Activated effector memory CD4-positive, alpha-beta T cell treated with Interleukin-2 at 50 U/mL for 16 hours (primary cell): ENCODE measurements around the gene SHFL.

ENCODE experiments used
- DNase-seq: peaks from one replicate; pipeline ENCODE4 v3.0.0-alpha.2; 2020

SHFL gene

DNA sequence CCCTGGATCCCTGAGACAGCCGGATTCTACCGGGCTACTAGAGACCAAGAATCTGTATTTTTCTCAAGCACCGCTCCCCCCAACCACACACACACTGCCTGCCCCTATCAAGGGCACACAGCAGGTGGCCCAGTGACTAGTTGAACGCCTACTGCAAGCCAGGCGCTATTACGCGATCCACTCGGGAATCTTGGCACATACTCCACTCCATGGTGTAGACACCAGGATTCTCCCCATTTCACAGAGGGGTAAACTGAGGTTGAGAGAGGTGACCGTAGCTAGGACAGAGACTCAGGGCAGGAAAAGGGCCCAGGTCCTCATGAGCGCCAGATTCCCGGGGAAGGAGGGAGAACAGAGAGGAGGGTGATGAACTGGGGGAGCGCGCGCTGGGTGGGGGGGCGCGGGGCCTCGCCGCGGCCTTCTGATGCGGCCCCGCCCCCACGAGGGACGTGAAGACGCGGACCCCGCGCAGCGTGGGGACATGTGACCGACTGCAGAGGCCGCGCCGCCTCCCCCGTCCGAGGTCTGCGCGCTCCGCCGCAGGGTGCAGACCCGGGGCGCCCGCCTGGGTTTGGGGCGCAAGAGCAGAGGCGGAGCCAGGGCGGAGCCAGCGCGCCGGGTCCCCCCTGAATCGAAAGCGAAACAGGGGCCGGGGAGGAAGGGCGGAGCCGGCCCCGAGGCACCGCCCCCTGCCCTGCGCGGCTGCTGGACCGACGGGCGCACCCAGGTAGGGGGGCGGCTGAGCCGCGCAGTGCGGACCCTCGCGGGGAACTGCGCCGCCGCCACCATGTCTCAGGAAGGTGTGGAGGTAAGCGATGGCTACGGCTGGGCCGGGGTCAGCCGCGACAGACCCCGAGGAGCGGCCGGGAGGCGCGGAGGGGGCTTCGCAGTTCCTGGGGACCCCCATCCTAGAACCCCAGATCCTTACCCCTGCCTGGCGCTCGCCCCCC lies at the start of gene SHFL:
Gene SHFL, plus strand, starts transcription at position 677 of the 950 bp plus-strand sequence. Its CDS starts 111 bp downstream, at position 788.
- DNase-seq: peak; percentile 78

DNA sequence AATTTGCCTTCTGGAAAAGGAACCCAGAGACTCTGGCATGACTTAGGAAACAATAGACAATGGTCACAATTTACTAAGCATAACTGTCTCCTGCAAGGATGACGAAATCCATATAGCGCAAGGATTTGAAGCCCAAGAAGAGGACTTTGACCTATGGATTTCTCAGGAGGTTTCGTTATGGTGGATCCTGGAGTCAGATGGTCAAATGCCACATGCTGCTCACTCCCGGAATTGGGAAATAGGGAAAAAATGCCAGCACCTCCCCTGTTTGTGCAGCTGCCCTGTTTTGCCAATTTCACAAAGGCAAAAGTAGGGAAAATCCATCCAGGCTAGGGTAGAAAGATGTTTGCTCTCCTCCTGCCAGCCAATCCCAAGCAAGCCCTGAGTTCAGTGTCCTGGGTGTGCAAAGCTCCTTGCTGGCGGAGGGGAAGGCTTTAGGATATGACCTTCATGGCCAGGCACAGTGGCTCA lies 49.5 kb upstream of the SHFL start:
- DNase-seq: no peak

DNA sequence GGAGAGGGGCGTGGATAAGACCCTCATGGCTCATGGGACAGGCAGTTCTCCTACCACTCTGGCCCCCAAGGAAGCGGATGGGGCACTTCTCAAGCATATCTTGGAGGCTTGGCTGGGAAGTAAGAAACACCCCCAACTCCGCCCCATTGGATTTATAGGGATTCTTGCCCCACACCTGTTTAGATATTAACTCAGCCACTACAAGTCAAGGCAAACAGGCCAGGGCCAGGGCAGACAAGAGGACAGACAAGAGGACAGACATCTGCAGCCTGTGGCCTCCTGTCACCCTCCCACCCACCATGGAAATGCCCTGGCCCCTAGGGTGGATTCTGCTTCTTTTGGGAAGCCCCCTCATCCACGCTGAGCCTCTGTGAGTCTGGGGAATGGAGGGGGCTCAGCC lies 48.8 kb upstream of the SHFL start:
- no peak for DNase-seq

DNA sequence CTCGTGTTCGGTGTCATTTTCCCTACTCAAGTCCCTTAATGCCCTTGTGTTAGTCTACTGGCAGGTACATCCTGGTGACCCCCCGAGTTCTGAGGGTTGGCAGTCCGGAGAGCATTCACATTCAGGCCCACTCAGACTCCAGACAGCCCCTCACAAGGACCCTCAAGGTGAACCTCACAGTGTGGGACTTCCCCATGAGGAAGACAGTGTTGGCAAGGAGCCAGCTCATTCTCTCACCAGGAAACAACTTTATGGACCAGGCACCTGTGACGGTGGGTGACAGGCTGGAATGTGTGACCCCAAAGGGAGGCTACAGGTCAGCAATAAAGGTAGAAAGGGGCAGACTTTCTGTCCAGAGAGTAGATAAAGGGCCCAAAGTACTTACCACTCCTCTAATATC lies 48.3 kb upstream of the SHFL start:
- no peak for DNase-seq

DNA sequence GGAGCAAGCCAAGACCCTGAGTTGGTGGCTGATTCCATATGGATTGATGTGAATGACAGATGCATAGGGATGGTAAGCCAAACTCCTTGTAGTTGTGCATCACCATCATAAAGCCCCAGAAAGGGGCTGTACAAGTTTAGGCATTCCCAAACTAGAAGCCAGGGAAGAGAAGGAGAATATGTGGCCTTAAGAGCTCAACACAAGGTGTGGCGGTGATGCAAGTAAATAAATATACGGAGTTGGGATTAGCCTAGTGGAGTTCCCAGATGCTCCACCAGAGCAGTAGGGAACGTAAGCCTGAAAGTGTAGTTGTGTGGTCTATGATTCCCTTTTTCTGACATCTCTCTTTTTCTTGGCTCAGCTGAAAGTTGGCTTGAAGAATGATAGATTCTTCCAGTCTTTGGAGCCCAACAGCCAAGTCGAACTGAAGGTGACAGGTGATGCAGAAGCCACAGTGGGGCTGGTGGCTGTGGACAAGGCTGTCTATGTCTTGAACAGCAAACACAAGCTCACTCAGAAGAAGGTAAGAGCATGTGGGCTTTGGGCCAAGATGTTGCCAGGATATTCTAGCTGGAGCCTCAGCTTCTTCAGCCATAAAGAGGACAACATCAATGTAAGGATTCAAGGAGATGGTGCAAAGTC lies 42.7 kb upstream of the SHFL start:
- DNase-seq: no peak

DNA sequence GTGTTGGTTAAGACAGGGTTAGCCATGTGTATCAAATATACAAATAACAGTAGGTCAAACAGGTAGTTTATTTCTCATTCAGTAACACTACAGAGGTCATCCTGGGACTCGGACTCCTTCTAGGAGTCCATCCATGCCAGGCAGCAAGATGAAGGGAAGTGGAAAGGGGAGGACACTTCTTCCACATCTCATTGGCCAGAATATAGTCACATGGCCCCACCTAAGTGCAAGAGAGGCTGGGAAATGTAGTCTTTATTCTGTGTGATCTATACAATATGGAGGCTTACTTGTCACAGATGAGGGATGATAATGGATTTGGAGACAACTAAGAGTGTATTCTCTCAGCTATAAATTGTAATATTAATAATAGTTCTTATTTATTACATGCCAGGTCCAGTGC lies 41.7 kb upstream of the SHFL start:
- no peak for DNase-seq

DNA sequence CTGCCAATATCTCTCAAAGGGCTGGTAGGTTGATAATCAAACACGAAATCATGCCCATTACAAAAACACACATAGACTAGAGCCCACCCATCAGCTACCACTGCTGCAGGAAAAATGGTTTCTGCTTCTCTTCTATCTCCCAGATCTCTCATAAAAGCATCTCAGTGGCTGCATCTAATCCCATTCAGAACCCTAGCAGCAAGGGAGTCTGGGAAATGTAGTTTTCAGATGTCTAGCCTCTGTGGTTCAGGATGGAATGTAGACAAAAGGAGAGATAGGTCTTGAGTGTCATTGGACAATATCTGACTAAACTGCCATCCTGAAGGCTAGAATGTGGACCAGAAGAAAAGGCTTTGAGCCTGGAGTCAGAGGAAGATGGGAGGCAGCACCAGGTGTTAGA lies 40.7 kb upstream of the SHFL start:
- DNase-seq: no peak

DNA sequence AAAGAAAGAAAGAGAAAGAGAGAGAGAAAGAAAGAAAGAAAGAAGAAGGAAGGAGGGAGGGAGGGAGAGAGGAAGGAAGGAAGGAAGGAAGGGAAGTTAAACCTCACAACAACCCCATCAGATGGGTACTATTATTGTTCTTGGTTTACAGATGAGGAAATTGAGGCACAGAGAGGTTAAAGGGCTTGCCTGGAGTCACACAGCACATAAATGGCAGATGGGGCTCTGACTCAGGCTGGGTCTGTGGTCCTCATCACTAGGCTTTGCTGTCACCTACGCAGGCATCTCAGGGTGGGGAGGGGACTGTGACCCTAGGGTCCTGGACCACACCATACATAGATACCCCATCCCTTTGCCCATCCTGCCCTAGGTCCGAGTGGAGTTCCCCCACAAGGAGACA lies 36.5 kb upstream of the SHFL start:
- DNase-seq: no peak

DNA sequence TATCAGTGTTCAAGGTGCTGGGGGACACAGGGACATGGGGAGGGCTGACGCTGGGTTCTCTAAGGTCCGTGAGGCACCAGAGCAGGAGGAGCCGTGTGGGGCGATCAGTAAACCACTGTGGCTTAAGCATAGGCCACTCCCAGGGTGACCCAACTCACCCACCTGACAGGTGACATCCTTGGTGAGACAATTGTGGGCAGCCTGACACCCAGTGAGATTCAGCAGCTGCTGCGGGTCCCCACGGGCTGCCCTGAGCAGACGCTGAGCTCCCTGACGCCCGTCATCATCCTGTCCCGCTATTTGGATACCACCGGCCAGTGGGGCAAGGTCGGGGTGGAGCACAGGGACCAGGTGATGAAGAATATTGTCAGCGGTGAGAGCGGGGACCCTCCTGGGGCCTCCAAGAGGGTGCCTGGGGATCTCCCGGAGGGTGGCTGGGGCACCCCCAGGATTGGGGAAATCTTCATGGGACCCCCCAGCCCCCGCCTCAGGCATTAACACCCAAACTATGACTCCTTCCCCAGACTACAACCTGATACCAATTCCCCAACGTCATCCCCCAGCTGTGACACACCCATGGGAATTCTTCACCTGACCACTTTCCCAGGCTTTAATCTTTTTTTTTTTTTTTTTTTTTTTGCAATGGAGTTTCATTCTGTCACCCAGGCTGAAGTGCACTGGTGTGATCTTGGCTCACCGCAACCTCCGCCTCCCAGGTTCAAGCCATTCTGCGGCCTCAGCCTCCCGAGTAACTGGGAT lies 33.3 kb upstream of the SHFL start:
- DNase-seq: no peak

DNA sequence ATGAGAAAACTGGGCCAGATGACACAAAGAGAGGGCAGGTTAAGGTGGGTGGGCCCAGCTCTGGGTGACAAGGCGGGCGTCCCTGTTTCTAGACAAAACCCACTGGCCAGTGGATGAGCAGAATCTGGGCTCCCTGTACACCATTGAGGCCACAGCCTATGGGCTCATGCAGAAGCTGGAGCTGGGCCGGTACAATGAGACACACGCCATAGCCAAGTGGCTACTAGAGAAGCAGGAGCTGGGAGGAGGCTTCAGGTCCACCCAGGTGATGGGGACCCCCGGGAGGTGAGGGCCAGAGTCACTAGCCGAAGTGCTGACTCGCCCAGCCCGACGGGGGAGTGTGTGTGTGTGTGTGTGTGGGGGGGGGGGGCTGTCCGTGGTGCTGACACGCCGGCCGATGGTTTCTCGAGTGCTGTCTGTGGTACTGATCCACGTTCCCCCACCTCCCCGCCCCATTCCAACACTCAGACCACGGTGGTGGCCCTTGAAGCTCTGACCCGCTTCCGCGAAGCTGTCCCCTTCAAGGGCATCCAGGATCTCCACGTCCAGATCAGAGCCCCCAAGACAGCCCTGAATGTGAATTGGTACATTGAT lies 24.3 kb upstream of the SHFL start:
- DNase-seq: no peak

DNA sequence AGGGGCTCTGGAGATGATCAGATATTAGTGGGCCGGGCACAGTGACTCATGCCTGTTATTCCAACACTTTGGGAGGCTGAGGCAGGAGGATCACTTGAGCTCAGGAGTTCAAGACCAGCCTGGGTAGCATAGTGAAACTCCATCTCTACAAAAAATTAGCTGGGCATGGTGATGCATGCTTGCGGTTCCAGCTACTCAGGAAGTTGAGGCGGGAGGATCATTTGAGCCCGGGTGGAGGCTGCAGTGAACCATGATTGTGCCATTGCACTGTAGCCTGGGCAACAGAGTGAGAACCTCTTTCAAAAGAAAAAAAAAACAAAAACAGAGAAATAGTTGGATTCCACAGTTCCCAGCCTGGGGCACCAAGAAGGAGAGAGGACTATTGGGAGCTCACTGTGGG lies 17.9 kb upstream of the SHFL start:
- DNase-seq: no peak

DNA sequence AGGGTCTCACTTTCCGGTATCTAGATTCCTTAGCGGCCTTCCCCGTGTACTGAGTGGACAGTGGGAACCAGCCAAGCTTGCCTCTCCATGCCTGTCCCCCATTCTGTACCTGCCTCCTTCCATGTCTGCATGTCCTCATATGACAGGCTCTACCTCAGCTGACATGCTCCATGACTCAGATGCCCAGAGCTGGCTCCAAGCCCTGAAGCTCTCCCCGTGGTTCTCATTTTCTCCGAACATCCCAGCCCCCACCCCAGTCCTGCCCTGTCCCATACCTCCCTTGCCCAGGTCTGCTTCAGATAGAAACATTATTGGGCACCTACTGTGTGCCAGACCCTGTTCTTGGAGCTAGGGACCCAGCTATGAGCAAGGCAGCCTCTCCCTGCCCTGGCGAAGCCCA lies 17.1 kb upstream of the SHFL start:
- no peak for DNase-seq

DNA sequence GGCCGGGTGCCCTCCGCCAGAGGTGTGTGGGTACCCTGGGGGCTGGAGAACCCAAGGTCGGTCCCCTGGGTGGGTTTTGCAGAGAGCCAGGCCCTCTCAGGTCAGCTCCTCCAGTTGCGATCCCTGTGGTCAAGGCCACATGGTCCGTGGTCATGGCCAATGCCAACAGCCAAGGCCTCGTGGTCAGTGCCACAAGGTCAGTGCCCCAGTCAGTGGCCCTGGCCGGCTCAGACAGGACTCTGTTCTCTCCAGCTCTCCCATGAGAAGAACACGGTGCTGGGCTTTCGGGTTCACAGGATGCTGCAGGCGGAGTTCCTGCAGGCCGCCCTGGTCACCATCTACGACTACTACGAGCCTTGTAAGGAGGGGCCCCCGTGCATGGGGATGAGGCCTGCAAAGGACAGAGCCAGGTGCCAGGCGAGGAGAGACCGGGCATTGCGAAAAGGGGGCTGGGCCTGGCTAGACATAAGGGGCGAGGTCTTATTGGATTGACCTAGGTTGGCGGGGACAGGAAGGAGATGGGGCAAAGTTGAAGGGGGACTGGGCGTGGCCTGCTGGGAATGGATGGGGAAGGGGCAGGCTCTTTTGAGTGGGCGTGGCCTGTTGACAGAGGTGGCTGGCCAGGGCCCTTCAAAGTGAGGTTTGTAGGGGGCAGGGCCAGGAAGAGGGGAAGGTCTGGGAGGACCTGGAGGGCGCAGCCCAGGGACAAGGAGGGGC lies 15.2 kb upstream of the SHFL start:
- no peak for DNase-seq

DNA sequence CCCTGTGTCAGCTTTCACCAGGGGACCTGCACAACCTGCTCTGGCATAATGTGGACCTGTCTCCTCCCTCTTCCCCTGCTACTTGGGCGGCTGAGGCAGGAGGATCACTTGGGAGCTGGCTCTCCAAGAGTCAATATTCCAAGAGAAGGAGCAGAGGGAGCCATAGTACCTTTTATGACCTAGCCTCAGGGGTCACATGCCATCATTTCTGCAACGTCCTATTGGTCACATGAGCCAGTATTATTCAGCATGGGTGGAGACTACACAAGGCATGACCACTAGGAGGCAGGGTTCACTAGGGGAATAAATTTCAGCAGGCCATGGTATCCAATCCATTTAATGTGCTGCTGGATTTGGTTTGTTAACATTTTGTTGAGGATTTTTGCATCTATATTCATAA lies 12.0 kb upstream of the SHFL start:
- peak; percentile 24 for DNase-seq

DNA sequence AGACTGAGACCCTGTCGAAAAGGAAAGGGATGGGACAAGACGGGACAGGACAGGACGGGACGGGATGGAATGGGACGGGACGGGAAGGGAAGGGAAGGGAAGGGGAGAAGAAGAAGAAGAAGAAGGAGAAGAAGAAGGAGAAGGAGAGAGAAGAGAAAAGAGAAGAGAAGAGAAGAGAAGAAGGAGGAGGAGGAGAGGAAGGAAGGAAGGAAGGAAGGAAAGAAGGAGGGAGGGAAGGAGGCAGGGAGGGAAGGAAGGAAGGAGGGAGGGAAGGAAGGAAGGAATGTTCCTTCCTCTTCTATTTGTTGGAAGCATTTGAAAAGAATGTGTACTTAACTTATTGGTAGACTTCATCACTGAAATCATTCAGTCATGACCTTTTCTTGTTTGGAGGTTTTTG lies 9.6 kb upstream of the SHFL start:
- DNase-seq: no peak

DNA sequence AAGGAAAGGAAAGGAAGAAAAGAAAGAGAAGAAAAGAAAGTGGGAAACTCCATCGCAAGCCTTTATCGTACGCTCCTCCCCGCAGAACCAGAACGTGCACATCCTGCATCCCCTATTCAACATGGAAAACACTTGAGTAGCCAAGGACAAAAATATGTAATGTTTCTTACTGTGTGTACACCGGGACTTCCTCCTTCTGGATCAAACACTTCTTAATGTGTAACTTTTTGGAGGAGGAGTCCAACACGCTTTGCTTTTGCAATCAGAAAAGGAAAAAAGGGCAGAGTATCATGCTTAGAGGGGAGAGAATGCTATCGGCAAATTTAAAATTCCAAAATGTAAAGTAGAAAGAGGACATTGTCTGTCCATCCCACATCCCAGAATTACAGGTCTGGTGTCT lies 7.8 kb upstream of the SHFL start:
- no peak for DNase-seq

DNA sequence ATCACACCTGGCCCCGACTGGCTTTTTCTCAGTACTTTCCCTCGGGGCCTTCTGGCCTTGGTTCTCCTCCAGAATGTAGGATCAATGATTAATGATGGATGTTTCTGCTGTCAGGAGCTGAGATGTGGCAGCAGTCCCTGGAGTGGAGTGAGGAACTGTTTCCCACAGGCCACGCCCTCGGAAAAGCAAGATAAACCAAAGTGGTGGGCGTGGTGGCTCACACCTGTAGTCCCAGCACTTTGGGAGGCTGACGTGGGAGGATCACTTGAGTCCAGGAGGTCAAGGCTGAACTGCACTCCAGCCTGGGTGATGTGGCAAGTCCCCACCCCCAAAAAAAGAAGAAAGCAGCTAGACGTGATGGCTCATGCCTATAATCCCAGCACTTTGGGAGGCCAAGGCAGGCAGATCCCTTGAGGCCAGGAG lies 7.1 kb upstream of the SHFL start:
- no peak for DNase-seq

DNA sequence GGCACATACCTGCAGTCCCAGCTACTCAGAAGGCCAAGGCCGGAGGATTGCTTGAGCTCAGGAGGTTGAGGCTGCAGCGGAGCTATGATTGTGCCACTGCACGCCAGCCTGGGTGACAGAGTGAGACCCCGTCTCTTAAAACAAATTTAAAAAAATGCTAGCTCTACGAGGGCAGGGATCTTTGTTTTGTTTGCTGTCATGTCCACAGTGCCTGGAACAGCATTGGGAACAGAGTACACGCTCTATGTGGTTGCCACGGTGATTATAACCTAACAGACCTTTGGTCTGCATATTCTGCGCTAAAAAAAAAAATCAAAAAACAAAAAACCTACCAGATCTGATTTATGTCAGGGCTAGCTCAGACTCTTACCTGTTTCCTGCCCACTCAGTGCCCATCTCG lies 2.2 kb upstream of the SHFL start:
- DNase-seq: no peak

DNA sequence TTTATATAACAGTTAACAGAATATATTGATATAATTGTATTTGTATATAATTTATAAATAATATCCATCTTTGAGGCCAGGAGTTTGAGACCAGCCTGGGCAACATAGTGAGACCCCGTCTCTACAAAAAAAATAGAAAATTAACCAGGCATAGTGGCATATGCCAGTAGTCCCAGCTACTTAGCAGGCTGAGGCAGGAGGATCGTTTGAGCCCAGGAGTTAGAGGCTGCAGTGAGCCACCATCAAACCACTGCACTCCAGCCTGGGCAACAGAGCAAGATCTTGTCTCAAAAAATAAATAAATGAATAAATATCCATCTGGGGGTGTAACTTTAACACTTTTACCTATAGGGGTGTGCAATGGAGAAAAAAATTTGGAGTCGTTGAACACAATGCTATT lies 1.3 kb upstream of the SHFL start:
- DNase-seq: no peak

DNA sequence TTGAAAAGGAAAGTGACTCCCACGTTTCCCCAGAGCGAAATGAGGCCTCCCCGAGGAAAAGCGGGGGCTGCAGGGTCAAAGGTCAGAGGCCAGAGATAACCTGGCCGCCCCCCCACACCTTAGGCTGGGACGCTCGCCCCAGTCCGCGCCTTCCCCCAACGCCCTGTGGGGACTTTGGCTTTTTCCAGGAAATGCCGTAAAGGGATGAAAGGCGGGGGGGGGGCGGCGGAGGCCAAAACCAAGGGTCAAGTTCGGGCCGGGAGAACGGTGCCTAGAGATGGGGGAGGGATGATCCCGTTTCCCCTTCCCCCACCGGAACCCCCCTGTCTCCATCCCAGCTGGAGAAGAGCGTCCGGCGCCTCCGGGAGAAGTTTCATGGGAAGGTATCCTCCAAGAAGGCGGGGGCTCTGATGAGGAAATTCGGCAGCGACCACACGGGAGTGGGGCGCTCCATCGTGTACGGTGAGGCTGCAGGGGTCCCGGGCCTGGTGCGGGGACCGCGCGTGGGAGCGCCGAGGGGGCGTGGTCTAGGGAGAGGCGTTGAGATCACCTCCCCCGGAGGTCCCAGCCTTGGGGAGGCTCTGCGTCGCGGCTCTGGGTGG lies 575 bp downstream of the SHFL start:
- no peak for DNase-seq

DNA sequence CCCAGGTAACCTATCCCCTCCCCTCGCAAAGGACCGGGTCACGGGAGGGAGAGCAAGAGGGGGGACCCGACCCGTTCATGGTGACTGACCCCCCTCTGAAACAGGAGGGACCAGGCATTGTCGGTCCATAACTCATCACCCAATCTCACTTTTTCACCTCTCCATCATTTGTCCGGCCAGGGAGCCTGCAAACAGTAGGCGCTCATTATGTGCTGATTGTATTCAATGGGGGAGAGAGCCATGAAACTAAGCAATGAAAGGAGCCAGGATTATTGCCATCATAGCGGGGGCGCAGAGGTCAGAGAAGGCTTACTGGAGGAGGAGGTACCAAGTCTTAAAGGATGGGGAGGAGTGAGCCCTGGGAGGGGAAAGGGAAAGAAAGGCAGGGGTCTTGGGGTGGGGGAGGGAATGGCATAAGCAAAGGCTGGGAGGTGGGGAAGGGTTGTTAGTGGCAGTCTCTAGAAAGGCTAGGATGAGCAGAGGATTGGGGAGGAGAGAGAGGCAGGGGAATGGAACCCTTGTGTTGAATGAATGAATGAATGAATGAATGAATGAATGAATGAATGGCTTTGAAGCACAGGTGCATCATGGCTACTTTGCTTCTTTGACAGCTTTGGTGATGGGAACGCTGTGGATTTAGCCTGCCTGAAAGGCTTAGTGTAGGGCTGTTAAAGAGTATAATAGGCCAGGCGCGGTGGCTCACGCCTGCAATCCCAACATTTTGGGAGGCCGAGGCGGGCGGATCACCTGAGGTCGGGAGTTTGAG lies 1.4 kb downstream of the SHFL start:
- no peak for DNase-seq
